ENCODE results near the gene RPS10. TPM values are rescaled to one million over a fixed set of nuclear protein-coding genes. Genes with fewer than 3 reads are reported as not detected.

RPS10 gene
- total and polyA plus RNA-seq, 2 of the 8 experiments (the other 6 are each of a cell fraction or from before 2014, with no cell fraction given): 2,408 to 11,142 TPM

GRCh38 chr6:34425498-34426410 is at the start of gene RPS10 (continued):
- TF ChIP-seq, protein P1, sequence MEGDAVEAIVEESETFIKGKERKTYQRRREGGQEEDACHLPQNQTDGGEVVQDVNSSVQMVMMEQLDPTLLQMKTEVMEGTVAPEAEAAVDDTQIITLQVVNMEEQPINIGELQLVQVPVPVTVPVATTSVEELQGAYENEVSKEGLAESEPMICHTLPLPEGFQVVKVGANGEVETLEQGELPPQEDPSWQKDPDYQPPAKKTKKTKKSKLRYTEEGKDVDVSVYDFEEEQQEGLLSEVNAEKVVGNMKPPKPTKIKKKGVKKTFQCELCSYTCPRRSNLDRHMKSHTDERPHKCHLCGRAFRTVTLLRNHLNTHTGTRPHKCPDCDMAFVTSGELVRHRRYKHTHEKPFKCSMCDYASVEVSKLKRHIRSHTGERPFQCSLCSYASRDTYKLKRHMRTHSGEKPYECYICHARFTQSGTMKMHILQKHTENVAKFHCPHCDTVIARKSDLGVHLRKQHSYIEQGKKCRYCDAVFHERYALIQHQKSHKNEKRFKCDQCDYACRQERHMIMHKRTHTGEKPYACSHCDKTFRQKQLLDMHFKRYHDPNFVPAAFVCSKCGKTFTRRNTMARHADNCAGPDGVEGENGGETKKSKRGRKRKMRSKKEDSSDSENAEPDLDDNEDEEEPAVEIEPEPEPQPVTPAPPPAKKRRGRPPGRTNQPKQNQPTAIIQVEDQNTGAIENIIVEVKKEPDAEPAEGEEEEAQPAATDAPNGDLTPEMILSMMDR (IDR thresholded peaks at IDR 0.05; ENCODE audit: control extremely low read depth in 1 of 3, insufficient read depth in 1 of 3, low read depth in 1 of 3, low read length in 3 of 3): no peak
- peak; percentile 98 for TF ChIP-seq TAF1 (IDR thresholded peaks at IDR 0.05; ENCODE audit: low read depth, low read length)
- TF ChIP-seq SP1 (IDR thresholded peaks at IDR 0.05; ENCODE audit: low read depth, low read length): 0 out of 2 replicates have a peak, but pooled peaks have one; percentile 11
- no peak for TF ChIP-seq CEBPB (IDR thresholded peaks at IDR 0.05; ENCODE audit: low read depth, low read length)
- peak; percentile 97 for TF ChIP-seq POLR2AphosphoS5 (IDR thresholded peaks at IDR 0.05; ENCODE audit: low read depth, low read length)
- TF ChIP-seq CREB1 (IDR thresholded peaks at IDR 0.05): 0 out of 2 replicates have a peak, but pooled peaks have one; percentile 15
- TF ChIP-seq HDAC6 (IDR thresholded peaks at IDR 0.05; ENCODE audit: low read depth, low read length): no peak
- TF ChIP-seq EZH2 (IDR thresholded peaks at IDR 0.05; ENCODE audit: low read depth, low read length, severe bottlenecking): no peak
- TF ChIP-seq FOSL1 (IDR thresholded peaks at IDR 0.05; ENCODE audit: insufficient read depth, low read depth, low read length): no peak
- peak in 1 of 2 experiments; percentile 41; a peak in 1 of 4 replicates for TF ChIP-seq SIN3A (conservative IDR thresholded peaks at IDR 0.05 in 1 of 2, IDR thresholded peaks at IDR 0.05 in 1 of 2; ENCODE audit: low read depth in 1 of 2, low read length in 2 of 2)
- TF ChIP-seq BCL11A (IDR thresholded peaks at IDR 0.05; ENCODE audit: low read depth in 2 of 2, low read length in 2 of 2): no peak
- 0 out of 4 replicates have a peak, but pooled peaks have one; percentile 3 to 16 for TF ChIP-seq RAD21 (IDR thresholded peaks at IDR 0.05 in 1 of 2, conservative IDR thresholded peaks at IDR 0.05 in 1 of 2; ENCODE audit: low read depth in 2 of 2, low read length in 2 of 2)
- peak; percentile 56 for TF ChIP-seq BACH1 (IDR thresholded peaks at IDR 0.05; ENCODE audit: low read length)
- TF ChIP-seq, protein P2, sequence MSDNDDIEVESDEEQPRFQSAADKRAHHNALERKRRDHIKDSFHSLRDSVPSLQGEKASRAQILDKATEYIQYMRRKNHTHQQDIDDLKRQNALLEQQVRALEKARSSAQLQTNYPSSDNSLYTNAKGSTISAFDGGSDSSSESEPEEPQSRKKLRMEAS (IDR thresholded peaks at IDR 0.05): peak; percentile 72
- TF ChIP-seq NRF1 (IDR thresholded peaks at IDR 0.05; ENCODE audit: low read depth, low read length): peak; percentile 46
- peak; percentile 96 for TF ChIP-seq TAF7 (optimal IDR thresholded peaks at IDR 0.05; ENCODE audit: borderline replicate concordance, low read depth, low read length)
